ENCODE data around the gene PPP4R1.

The PPP4R1 gene

DNA sequence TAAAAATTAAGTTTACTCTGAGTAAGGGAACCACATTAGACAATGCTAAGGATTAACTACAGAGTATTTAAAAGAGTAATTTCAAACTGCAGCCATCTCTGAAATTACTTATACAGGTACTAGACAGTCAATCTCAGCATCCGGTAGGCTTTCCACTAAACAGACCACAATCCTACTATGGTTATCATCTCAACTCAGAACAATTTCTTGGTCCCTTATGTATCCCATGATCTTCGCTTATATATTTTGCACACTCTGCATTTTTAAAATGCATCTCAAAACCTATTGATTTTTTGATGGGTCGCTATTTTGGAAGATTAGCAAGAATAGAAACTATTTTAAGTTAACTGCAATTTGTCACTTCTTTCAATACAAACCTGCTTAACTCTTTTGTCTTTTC lies 1.4 kb downstream of the PPP4R1 start:
- H3K27me3 ChIP-seq (ENCODE audit: insufficient read depth, low read depth) = no peaks in the 10 kb centered on the region
- peaks cover 57% of the 10 kb centered on the region for H3K4me1 ChIP-seq (ENCODE audit: low read depth, poor library complexity, severe bottlenecking)
- H3K36me3 ChIP-seq (ENCODE audit: insufficient read depth) = no peaks in the 10 kb centered on the region
- no peak overlapping the region for H3K4me3 ChIP-seq (IDR thresholded peaks at IDR 0.05; ENCODE audit: insufficient read depth, low read depth, low read length)
- H3K9ac ChIP-seq = peak overlapping the region; percentile 80; the same call in 1 of the 2 replicates
- peak overlapping the region; percentile 75 for H3K27ac ChIP-seq
- TF ChIP-seq, protein P1, sequence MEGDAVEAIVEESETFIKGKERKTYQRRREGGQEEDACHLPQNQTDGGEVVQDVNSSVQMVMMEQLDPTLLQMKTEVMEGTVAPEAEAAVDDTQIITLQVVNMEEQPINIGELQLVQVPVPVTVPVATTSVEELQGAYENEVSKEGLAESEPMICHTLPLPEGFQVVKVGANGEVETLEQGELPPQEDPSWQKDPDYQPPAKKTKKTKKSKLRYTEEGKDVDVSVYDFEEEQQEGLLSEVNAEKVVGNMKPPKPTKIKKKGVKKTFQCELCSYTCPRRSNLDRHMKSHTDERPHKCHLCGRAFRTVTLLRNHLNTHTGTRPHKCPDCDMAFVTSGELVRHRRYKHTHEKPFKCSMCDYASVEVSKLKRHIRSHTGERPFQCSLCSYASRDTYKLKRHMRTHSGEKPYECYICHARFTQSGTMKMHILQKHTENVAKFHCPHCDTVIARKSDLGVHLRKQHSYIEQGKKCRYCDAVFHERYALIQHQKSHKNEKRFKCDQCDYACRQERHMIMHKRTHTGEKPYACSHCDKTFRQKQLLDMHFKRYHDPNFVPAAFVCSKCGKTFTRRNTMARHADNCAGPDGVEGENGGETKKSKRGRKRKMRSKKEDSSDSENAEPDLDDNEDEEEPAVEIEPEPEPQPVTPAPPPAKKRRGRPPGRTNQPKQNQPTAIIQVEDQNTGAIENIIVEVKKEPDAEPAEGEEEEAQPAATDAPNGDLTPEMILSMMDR (conservative IDR thresholded peaks at IDR 0.05; ENCODE audit: low read depth, low read length) = no peak
- H4K20me1 ChIP-seq (ENCODE audit: insufficient read depth) = no peaks in the 10 kb centered on the region
- H3K79me2 ChIP-seq (ENCODE audit: insufficient read depth, low read depth) = peaks cover 56% of the 10 kb centered on the region
- peak overlapping the region; percentile 66; the same call in 1 of the 2 replicates for H2AFZ ChIP-seq (ENCODE audit: low read depth)
- peak overlapping the region; percentile 93 for H3K4me2 ChIP-seq

GRCh38 chr18:9612215-9612830 lies 2.0 kb downstream of the PPP4R1 start:
- Histone ChIP-seq H2AFZ (ENCODE audit: low read depth) (no peak overlapping the region), H3K9ac (no peak overlapping the region), H3K4me3 (IDR thresholded peaks at IDR 0.05; ENCODE audit: insufficient read depth, low read depth, low read length) (no peak overlapping the region), H3K4me1 (ENCODE audit: low read depth, poor library complexity, severe bottlenecking) (peaks cover 57% of the 10 kb centered on the region), H3K4me2 (peak overlapping the region; percentile 93; the same call in 1 of the 2 replicates), H3K27ac (peak overlapping the region; percentile 75; the same call in 1 of the 2 replicates), H3K79me2 (ENCODE audit: insufficient read depth, low read depth) (peaks cover 58% of the 10 kb centered on the region), H3K36me3 (ENCODE audit: insufficient read depth) (no peaks in the 10 kb centered on the region), H4K20me1 (ENCODE audit: insufficient read depth) (no peaks in the 10 kb centered on the region), H3K27me3 (ENCODE audit: insufficient read depth, low read depth) (no peaks in the 10 kb centered on the region)
- TF ChIP-seq, protein P1 (conservative IDR thresholded peaks at IDR 0.05; ENCODE audit: low read depth, low read length) = peak; percentile 82

DNA sequence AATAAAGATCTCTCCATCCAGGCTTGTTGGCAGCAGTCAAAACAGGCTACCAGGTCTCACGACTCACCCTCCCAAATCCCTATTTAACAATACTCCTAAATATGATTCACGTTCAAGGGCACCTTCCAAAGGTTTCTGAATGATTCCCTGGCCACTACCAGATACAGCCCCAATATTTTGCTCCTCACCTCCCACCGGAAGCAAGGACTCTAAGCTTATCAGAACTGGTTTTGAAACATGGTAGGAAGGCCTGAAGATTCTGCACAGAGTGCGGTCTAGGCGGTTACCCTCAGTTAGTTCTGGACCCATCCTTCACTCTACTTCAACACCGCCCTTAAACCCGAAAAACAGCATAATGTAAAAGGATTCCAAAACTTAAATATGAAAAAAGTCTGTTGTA lies 5.2 kb downstream of the PPP4R1 start:
- Histone ChIP-seq H3K27me3 (ENCODE audit: insufficient read depth, low read depth) (no peaks in the 10 kb centered on the region), H3K4me3 (IDR thresholded peaks at IDR 0.05; ENCODE audit: insufficient read depth, low read depth, low read length) (no peak overlapping the region), H3K4me2 (no peak overlapping the region), H4K20me1 (ENCODE audit: insufficient read depth) (no peaks in the 10 kb centered on the region), H3K4me1 (ENCODE audit: low read depth, poor library complexity, severe bottlenecking) (peaks cover 46% of the 10 kb centered on the region), H3K27ac (no peak overlapping the region), H2AFZ (ENCODE audit: low read depth) (no peak overlapping the region), H3K9ac (no peak overlapping the region), H3K36me3 (ENCODE audit: insufficient read depth) (no peaks in the 10 kb centered on the region), H3K79me2 (ENCODE audit: insufficient read depth, low read depth) (peaks cover 74% of the 10 kb centered on the region)
- TF ChIP-seq, protein P1 (conservative IDR thresholded peaks at IDR 0.05; ENCODE audit: low read depth, low read length) = no peak

- Histone ChIP-seq H3K4me3 (IDR thresholded peaks at IDR 0.05; ENCODE audit: insufficient read depth, low read depth, low read length) (no peak overlapping the region), H2AFZ (ENCODE audit: low read depth) (no peak overlapping the region), H3K27me3 (ENCODE audit: insufficient read depth, low read depth) (no peaks in the 10 kb centered on the region), H3K4me1 (ENCODE audit: low read depth, poor library complexity, severe bottlenecking) (peaks cover 46% of the 10 kb centered on the region), H4K20me1 (ENCODE audit: insufficient read depth) (no peaks in the 10 kb centered on the region), H3K9ac (no peak overlapping the region), H3K27ac (no peak overlapping the region), H3K36me3 (ENCODE audit: insufficient read depth) (no peaks in the 10 kb centered on the region), H3K4me2 (no peak overlapping the region), H3K79me2 (ENCODE audit: insufficient read depth, low read depth) (peaks cover 75% of the 10 kb centered on the region)
- TF ChIP-seq, protein P1 (conservative IDR thresholded peaks at IDR 0.05; ENCODE audit: low read depth, low read length) = no peak
Measured at GRCh38 chr18:9608728-9609127, 5.6 kb downstream of the PPP4R1 start.

Measured in KMS-11 (cell line).